SU-DHL-6 (cell line): ENCODE results near the gene RPL28.

ENCODE experiments used
- CTCF ChIP-seq: fragments of 200-600 bp; sonication (generic); IDR thresholded peaks from one replicate; pipeline ENCODE4 v1.5.1; 2017; ENCODE audit warnings: antibody characterized with exemption, mild to moderate bottlenecking, low read length, moderate library complexity; ENCODE audit not compliant: insufficient read depth, poor library complexity, severe bottlenecking
- EZH2phosphoT487 ChIP-seq: fragments of 200-600 bp; sonication (generic), shearing (Covaris generic); conservative IDR thresholded peaks from 2 replicates; pipeline ENCODE4 v1.6.1; 2018; ENCODE audit warnings: mild to moderate bottlenecking, antibody characterized with exemption, low read length, moderate library complexity, mixed read lengths

GRCh38 chr19:55444646-55445045 lies 58.9 kb downstream of the RPL28 start:
- TF ChIP-seq CTCF (no peak), EZH2phosphoT487 (no peak)
